GM12875 (cell line): ENCODE results near the gene POLE3.
"Not testable (repeated sequence)": the region's sequence is repeated elsewhere in the genome, so short reads cannot be mapped to it uniquely, and the experiment has no call there.

Experiments
- H3K4me3 ChIP-seq: one replicate; pipeline ENCODE4 v1.5.1; 2011; ENCODE audit warnings: low read depth, low read length, control low read depth
- CTCF ChIP-seq: IDR thresholded peaks from 2 replicates; pipeline ENCODE4 v1.5.1; 2011; ENCODE audit warnings: low read depth, mild to moderate bottlenecking, control low read depth, inconsistent platforms, low read length, moderate library complexity, borderline replicate concordance; ENCODE audit not compliant: insufficient read depth

POLE3 gene

DNA sequence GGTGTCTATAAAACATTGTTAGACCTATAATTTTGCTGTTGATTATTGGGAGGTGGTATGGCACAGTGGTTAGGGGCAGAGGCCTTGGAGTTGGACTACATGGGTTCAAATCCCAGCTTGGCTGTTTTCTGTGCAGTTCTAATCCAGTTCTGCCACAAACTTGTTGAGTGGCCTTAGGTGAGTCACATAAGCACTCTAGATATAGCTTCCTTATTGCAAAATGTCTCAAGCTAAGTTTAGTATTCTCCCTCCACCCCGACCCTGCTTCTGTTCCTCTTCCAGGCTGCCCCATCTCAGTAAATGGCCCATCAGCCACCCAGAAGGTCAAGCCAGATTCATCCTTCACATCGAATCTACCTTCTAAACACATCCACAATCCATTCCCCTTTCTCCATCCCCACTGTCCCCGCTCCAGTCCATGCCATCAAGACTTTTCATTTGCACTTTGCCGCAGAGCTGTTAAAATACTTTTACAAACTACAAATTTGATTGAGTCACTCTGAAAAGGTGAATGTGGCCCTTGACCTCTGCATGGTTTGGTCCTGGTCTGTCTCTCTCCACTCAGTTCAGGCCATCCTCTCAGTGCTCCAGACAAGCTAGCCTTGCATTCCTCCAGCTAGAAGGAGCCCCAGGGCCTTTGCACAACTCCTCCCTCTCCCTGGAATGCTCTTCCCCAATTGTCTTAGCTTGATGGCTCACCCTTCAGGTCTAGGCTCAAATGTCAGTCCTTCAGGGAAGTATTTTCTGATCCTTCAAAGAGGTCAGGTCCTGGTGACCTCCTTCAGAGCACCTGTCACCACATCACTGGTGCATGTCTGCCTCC lies 23.7 kb downstream of the POLE3 start:
- H3K4me3 ChIP-seq: no peak overlapping the region
- TF ChIP-seq CTCF: no peak

GRCh38 chr9:113381909-113382411 lies 28.5 kb downstream of the POLE3 start:
- no peak for TF ChIP-seq CTCF
- H3K4me3 ChIP-seq: no peak overlapping the region

- H3K4me3 ChIP-seq: not testable (repeated sequence)
Measured at GRCh38 chr9:113381441-113381840, 29.0 kb downstream of the POLE3 start.

DNA sequence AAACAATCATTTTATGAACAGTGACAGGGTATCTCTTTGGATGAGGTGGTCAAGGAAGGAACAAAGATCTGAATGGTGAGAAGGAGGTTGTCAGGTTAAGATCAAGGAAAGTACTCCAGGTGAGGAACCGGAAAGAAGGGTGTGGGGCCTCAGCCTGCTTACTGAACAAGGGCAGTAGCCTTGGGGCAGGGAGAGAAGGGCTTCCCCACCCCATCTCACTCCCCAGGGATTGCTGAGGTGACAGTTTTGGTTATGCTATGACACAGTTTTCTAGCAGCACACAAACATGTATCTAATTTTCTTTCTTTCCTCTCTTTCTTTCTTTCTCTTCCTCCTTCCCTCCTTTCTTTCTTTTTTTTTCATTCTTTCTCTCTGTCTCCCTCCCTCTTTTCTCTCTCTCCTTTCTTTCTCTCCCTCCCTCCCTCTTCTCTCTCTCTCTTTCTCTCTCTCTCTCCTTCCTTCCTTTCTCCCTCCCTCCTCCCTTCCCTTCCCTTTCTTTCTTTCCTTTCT lies 29.6 kb downstream of the POLE3 start:
- no peak for TF ChIP-seq CTCF
- no peak overlapping the region for H3K4me3 ChIP-seq

- not testable (repeated sequence) for H3K4me3 ChIP-seq
Measured at GRCh38 chr9:113379829-113380210, 30.7 kb downstream of the POLE3 start.

- H3K4me3 ChIP-seq: not testable (repeated sequence)
Measured at GRCh38 chr9:113379094-113379828, 31.2 kb downstream of the POLE3 start.

DNA sequence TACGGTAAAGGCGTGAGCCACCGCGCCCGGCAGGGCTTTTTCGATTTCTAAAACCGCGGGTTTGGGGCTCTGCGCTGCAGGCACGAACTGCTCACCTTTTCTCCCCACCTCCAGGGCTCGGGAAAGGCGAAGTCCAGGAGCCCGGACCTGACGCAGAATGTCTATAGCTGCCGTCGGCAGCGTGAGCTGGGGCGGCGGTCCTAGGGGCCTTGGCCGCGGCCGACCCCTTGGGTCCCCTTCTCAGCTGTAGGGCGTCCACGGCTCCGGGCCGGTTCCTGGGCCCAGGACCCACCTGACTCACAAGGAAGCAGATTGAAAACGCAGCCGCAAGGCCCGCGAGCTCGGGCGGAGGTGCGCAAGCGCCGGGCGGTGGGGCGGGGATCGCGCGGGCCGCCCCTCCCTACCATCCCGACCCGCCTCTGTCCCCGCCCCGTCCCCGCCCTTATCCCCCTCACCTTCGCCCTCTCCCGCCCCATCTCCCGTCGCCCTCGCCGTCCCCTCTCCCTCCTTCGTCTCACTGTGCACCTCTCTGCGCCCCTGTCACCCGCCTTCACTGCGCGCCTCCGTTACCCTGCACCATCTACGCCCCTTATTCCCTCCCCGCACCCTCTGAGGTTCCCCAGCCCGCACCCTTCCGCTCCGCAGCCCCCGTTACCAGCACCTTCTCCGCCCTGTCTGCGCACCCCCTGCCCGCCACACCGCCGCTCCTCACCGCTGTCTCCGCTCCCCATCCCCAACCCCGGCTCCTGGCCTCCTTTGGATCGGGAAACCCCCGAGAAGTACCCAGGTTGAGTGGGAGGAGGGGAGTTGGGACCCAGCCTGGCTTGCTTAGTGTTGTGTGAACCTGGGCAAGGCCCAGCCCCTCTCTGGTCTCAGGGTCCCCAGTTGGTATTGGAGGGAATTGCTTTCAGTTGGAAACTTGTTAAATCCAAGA lies 33.6 kb downstream of the POLE3 start, which contains the start of gene HDHD3:
Gene HDHD3 (minus strand): TSS at position 353 of the 934 bp plus-strand sequence. CDS start 2,632 bp downstream, outside the sequence.
- peak within 1 kb of the TSS; percentile 92 for H3K4me3 ChIP-seq
- TF ChIP-seq CTCF: no peak
